HG03354 (cell line): Measurements from ENCODE around the gene SPATA24.
"Not testable (repeated sequence)": the region's sequence is repeated elsewhere in the genome, so short reads cannot be mapped to it uniquely, and the experiment has no call there.

ENCODE experiments used
- ATAC-seq: cut with Tn5 transposase; IDR thresholded peaks from one replicate; pipeline ENCODE4 v1.9.1; 2021; ENCODE audit warnings: mild to moderate bottlenecking; ENCODE audit not compliant: unreplicated experiment, poor library complexity, severe bottlenecking

Gene SPATA24, protein sequence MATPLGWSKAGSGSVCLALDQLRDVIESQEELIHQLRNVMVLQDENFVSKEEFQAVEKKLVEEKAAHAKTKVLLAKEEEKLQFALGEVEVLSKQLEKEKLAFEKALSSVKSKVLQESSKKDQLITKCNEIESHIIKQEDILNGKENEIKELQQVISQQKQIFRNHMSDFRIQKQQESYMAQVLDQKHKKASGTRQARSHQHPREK

DNA sequence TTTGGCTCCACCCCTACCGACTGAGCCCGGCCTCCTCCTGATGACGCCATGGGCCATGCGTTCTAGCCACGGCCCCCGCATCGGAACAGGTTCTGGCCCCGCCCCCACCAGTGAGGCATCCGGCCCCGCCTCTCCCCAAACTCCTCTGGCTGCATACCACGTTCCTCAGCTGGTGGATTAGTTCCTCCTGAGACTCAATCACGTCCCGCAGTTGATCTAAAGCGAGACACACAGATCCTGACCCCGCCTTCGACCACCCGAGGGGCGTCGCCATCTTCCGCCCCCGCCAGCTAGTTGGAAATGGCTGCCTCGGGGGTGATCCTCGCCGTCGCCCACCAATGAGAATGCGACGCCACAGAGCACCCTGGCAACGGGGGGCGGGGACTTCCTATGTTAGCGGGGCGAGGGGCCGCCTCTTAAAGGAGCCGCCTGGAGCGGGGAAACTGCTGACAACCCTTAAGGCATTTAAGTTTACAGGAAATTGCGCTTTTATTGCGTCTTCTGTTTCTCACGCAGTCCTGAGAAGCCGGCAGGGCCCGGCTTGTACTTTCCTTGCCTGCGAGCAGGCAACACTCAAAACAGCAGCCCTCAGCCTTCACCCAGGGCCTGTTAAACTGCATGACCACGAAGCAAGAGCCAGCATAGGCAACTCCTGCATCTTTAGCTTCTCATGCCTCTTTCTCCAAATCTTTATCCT is at the start of gene SPATA24:
Gene SPATA24 (minus strand): TSS at position 303 of the 697 bp plus-strand sequence. CDS start 29 bp downstream, at position 274.
- peak; percentile 88 for ATAC-seq

GRCh38 chr5:139451878-139452660 is 48.2 kb upstream of the SPATA24 start:
- no peak for ATAC-seq

DNA sequence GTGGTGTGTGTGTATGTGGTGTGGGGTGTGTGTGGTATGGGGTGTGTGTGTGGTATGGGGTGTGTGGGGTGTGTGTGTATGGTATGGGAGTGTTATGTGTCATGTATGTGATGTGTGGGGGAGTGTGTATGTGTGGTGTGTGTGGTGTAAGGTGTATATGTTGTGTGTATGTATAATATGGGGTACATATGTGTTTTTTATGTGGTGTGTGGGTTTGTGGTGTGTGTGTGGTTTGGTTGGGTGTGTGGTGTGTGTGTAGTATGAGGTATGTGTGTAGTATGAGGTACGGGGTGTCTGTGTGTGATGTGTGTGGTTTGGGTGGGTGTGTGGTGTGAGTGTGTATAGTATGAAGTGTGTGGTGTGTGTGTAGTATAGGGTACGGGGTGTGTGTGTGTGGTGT is 47.3 kb upstream of the SPATA24 start:
- no peak for ATAC-seq

DNA sequence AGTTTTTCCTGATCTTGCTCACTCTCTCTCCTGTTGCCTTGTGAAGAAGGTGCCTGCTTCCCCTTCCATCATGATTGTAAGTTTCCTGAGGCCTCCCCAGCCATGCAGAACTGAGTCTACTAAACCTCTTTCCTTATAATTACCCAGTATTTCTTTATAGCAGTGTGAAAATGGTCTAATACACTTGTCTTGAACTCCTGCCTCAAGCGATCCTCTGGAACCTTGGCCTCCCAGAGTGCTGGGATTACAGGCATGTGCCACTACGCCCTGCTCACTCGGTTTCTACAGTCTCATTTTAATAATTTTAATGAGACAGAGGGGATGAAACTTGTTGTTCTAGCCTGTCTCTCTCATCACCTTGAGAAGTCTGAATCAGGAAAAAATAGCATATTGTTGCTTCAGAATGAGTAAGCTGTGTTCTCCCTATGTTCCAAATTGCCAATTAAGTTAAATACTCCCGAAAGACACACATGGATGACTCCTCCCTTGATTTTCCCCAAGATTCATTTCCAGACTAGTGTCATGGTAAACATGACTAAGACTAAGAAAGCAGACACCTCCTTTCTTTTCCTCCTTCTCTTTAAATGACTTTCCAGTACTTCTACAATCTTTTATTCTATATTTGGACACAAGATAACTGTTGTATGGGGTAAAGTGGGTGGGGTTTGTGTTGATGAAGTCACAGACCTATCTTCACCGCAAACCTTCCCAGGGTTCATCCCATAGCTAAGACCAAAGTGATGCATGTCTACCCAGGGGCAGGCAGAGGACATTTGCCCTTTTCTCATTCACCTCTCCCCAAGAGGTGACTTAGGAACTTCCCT is 43.3 kb upstream of the SPATA24 start:
- peak; percentile 52 for ATAC-seq

DNA sequence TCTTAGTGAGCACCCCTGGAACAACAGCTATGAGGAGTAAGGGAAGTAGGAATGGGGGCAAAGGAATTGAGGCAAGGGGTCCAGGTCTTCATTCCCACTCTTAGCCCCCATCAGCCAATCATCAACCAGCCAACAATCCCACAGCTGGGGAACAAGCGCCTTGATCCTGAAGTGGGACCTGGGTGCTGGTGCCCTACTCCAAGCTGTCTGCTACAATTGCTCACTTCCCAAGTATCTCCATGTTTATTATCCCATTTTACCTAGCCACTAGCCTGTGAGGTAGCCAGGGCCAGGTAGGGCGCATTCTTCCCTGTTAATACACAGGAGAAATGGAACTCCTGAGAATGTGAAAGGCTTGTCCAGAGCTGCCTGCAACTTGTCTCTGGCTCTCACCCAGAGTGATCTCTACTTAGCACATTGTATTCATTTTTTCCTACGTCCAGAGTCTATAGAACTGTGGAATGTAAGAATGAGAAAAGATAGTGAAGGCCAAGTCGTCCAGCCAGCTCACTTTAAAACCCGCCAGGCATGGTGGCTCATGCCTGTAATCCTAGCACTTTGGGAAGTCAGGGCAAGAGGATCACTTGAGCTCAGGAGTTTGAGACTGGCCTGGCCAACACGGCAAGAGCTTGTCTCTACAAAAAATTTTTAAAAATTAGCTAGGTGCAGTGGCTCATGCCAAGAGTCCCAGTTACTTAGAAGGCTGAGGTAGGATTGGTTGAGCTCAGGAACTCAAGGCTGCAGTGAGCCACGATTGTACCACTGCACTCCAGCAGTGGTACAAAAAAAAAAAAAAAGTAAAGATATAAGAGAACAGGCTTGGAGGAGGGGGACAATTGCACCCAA is 41.7 kb upstream of the SPATA24 start:
- ATAC-seq, result no peak

DNA sequence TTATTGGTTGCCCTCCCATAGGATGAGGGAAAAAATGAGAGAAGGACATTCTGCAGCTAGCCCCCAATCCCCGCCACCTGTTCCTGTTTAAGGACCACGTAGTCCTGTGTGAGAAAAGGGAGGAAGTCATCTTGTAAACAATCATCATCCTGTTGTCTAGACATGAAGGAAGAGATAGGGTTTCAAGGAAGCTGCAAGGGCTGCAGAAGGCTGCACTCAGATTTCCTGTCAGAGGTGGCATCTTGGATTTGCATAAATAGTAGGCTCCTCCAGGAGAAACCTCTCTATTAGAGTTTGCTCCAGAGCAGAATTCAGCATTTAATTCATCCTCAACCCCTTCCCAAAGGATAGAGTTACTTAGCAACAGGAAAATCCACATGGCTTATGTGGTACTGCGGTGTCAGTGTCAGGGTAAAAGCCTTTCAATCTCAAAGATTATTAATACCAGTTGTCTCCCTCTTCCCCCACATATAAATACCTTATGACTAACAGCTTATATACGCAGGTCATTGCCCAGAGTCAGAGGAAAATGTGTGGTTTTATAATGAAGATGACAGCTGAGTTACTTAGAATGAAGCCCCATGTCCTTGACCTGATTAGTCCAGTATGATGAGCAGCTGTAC is 40.1 kb upstream of the SPATA24 start:
- ATAC-seq, result no peak

DNA sequence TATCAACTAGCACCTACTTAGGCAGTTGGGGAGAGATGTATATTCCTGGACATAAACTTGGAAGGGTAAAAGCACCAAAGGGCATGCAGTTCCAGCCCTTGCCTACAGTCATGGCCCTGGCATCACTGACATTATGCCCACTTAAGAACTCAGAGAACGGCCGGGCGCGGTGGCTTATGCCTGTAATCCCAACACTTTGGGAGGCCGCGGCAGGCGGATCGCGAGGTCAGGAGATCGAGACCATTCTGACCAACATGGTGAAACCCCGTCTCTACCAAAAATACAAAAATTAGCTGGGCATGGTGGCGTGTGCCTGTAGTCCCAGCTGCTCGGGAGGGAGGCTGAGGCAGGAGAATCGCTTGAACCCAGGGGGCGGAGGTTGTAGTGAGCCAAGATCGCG is 36.5 kb upstream of the SPATA24 start:
- ATAC-seq, result not testable (repeated sequence)

- ATAC-seq, result peak; percentile 94
These were observed 35.4 kb upstream of the SPATA24 start, which contains the start of gene DNAJC18 for GRCh38 chr5:139439013-139439903. DNAJC18 (minus strand) TSS chr5:139439525; CDS start chr5:139439445, 80 bp downstream.

GRCh38 chr5:139438707-139439012 is 34.8 kb upstream of the SPATA24 start:
- ATAC-seq, result no peak

DNA sequence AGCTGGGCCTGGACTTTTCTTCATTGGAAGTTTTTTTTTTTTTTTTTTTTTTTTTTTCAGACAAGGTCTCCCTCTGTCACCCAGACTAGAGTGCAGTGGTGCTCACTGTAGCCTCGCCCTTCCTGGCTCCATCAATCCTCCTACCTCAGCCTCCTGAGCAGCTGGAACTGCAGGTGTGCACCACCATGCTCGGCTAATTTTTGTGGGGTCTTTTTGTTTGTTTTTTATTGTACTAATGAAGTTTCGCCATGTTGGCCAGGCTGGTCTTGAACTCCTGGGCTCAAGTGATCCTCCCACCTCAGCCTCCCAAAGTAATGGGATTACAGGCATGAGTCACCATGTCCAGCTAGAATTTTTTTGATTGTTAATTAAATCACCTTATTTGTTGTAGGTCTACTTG is 31.8 kb upstream of the SPATA24 start:
- ATAC-seq, result no peak

GRCh38 chr5:139431706-139432105 is 27.8 kb upstream of the SPATA24 start:
- ATAC-seq, result no peak

DNA sequence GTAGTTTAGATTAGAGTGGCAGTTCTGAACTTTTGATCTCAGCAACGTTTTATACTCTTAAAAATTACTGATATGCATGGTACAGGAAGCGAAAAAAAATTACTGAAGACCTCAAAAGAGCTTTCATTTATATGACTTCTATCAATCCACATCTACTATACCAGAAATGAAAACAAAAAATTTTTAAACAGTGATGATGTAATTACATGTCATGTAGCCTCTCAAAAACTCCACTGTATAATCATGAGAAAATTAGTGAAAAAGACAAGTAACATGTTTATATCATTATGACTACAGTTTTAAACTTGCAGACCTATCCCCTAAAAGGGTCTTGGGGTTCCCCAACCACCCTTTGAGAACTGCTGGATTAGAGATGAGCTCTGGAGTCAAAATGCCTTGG is 26.1 kb upstream of the SPATA24 start:
- no peak for ATAC-seq

- no peak for ATAC-seq
These were observed 22.5 kb upstream of the SPATA24 start for GRCh38 chr5:139426203-139426885.

GRCh38 chr5:139425497-139425896 is 21.6 kb upstream of the SPATA24 start:
- ATAC-seq, result no peak

DNA sequence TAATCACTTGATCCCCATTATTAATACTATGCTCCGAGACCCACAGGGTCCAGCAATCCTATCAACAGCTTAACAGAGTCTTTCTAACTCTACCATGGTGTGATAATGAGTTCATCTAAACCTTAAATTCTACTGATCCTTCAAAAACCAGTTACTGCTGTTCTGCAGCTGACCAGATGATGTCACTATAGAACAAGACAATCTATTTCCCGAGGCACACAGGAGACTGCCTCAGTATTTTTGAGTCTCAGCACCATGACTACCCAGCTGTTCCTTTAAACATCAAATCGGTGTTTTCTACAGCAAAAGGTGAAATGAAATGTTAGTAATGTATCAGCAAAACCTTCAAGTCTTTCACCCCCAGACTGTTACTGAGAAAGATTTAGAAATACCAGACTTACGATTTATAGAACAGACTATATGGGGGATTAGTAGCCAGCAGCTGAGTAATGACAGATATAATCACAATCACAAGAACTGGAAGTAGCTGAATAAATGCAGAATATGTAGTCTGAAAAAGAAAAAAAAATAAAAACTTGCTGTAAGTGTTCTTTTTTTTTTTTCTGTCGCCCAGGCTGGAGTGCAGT is 18.5 kb upstream of the SPATA24 start:
- peak; percentile 75 for ATAC-seq

DNA sequence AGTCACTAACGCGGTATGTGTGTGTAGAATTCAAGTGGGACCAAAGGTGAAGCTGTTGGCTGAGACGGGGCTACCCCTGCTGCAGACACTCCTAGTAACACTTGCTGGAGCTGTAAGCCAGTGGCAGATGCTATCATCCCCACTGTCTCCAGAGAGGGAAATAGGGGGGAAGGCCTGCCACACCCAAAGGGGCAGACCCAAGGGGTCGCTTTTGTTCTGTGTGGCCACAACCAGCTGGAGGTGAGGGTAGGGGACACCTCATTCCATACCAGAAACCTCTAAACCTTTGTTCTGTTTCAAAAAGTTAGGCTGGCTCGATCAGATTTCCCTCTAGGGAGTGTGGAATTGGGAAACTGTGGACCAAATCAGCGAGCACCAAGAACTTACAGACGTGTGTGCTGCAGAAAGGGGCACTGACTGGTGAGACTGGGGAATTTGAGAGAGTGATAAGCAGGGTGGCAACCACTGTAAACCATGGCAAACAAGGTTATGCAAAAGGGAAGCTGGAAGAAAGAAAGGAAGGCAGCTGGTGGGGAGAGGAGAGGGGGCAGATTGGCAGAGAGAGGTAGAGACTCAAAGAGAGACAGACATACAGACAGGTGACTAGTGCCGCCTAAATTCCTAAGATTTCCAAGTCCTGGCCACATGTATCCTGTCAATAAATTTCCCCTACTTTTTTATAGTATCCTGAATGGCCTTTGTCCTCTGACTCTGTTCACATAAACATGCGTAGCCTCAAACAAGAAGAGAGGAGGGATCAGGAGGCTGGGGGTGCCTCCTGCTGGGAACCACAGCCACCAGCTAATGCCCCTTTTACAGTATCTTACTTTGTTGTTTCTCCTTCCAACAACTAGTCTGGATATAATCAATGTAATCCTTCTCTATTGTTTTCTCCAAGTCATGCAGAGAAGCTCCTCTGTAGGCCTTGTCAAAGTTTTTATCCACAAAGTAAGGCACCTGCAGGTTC is 15.6 kb upstream of the SPATA24 start:
- ATAC-seq, result no peak
